Stromal cell of bone marrow (primary cell): ENCODE data around the gene PLPPR5.

Experiments used
- DNase-seq: peaks from one replicate; pipeline ENCODE4 v3.0.0-alpha.2; 2012; ENCODE audit warnings: low read depth

Gene PLPPR5

GRCh38 chr1:98967122-98967521, 37.5 kb downstream of the PLPPR5 start:
- DNase-seq = no peak

- no peak for DNase-seq
Observed at GRCh38 chr1:98965394-98965793, 39.3 kb downstream of the PLPPR5 start.

GRCh38 chr1:98964198-98964597, 40.5 kb downstream of the PLPPR5 start:
- no peak for DNase-seq

DNA sequence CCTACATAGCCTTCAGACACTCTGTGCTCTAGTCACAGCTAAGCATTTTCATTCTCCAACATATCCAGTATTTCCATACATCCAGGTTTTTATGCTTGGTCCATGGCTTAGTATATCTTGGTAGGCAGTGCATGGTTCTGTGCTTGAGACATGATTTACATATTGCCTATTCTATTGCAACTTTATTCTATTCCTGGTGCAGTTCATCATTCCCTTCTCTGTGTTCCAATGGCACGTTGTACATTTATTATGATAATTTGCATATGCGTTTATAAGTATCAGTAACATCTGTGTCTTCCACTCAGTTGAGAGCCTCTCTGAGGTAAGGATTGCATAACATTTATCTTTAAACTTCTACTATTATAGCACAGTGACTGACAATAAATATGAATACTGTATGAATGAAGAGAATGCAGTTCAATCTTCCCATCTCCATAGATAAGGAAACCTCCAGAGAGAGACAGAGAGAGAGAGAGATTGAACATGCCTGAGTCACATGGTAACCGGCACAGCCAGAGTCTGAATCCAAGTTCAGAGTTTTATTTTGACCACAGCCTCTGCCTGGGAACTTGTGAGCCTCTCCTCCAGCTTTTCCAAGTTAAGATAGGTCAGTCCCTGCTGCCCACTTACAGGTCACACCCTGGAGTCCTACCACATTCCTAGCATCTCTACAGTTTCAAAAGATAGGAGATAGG, 41.5 kb downstream of the PLPPR5 start:
- DNase-seq = no peak

GRCh38 chr1:98962156-98962555, 42.5 kb downstream of the PLPPR5 start:
- DNase-seq = no peak

GRCh38 chr1:98949621-98950020, 55.0 kb downstream of the PLPPR5 start:
- DNase-seq = no peak

DNA sequence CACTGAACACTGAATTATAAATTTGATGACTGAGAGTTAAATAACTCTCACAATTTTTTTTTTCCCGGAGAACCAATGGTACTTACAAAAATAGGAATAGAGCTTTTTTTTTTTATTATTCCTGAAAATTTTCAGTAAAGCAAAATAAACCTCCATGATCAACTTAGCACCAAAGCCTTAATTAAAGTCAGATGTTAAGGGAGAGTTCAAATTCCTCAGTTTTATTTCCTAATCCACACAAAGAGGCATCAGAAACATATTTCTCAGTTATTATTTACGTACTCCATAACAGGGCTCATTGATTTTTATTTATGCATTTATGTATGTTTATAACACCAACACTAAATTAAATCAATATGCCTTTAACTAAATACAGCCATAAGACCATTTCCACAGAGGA, 55.5 kb downstream of the PLPPR5 start:
- no peak for DNase-seq

- no peak for DNase-seq
Observed at GRCh38 chr1:98947071-98947470, 57.6 kb downstream of the PLPPR5 start.

DNA sequence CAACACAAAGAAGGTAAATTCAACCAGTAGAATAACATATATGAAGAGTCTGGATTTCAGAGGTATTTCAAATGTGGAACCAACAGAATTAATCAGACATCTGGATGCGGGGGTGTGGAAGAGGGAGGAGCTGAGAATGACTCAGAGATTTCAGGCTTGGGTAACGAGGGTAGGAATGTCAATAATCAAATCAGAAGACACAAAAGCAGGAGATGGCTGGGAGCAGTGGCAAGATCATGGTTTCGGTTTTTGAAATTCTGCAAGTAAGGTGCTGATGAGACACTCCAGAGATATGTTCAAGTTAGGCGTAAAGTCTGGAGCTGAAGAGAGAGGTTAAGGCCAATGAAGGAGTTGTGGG, 64.0 kb downstream of the PLPPR5 start:
- peak; percentile 16 for DNase-seq

DNA sequence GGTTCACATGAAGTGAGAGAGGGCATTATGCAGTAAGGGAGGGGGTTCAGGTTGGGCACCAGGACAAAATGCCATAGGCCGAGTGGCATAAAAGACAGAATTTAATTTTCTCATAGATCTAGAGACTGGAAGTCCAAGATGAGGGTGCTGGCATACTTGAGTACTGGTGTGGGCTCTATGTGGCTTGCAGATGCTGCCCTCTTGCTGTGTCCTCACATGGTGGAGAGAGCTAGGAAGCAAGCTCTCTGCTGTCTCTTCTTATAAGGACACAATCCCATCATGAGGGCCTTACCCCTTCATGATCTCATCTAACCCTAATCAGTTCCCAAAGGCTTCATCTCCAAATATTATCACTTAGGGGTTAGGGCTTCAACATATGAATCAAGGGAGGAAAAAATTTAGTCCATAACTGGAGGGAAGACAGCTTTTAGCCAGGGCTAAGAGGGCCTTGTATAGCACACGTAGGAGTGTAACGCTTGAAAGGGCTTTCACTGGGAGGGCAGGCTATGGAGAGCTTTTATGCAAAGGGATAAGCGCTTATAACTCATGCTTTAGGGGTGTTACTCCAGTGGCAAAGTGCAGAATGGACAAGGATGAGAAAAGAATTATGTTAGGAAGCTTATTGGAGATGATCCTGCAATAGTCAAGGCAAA, 64.5 kb downstream of the PLPPR5 start:
- DNase-seq = no peak

GRCh38 chr1:98939471-98939870, 65.2 kb downstream of the PLPPR5 start:
- DNase-seq = no peak

DNA sequence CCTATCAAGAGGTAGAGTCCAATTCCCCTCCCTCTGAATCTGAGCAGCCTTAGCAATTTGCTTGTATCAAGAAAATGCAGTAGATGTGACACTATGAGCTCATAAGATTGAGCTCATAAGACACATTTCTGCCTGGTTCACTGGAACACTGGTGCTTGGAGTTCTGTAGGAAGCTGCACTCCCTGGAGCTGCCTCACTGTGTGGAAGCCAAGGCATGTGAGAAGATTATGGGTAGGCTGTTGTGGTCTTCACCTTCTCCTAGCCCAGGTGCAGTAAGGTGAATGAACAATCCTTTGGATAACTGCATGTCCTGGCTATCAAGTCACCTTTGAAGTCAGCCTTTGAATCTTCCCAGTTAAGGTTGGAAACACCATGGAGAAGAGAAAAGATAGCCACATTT, 67.3 kb downstream of the PLPPR5 start:
- no peak for DNase-seq

- DNase-seq = no peak
Observed at GRCh38 chr1:98932184-98932583, 72.5 kb downstream of the PLPPR5 start.

DNA sequence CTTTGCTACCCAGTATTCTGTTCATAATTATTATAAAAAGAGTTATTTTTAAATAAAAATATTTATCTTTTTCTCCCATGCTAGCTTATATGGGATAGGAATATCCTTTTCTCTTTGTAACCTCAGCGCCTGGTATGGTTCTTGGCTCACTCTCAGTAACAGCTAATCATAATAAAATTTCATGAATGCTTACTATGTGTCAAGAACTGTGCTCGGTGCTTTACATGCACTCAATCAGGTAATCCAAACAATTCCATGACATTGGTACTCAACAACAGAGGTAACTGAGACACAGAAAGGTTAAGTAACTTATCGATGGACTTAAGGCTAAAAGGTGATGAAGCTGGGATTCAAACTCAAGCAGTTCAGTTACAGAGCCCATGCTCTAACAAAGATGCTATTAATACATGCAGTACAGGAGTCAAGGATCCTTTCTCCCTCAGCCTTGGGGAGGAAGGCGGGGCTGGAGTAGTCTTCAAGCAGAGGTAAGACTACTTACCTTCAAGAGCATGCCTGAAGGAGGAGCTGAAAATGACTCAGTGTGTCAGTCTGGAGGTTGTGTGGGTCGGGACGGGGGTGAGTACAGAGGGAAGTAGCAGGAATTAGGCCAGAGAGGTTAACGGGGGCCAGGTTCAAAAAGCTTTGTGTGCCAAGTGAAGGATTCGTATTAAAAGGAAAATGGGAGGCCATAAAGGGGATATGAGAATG, 73.4 kb downstream of the PLPPR5 start:
- DNase-seq = no peak

- no peak for DNase-seq
Observed at GRCh38 chr1:98929437-98929836, 75.2 kb downstream of the PLPPR5 start.

- DNase-seq = no peak
Observed at GRCh38 chr1:98926597-98926996, 78.1 kb downstream of the PLPPR5 start.

- no peak for DNase-seq
Observed at GRCh38 chr1:98924977-98925376, 79.7 kb downstream of the PLPPR5 start.

GRCh38 chr1:98923667-98924066, 81.0 kb downstream of the PLPPR5 start:
- DNase-seq = no peak

DNA sequence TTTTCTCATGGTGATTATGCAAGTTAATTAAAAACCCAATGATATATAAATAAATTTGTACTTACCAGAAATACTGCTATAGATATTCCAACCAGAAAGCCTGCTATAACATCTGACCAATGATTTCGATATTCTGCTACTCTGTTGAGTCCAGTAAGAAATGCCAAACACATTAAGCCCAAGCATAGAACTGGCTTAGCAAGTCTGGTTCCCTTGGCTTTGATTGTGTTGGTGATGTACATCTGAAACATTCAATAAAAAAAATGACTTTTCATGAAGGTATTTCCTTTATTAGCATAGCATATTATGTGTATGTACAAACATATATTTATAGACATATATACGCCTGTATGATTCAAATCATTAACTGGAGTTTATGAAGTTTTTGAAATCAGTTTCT, 82.8 kb downstream of the PLPPR5 start:
- no peak for DNase-seq

DNA sequence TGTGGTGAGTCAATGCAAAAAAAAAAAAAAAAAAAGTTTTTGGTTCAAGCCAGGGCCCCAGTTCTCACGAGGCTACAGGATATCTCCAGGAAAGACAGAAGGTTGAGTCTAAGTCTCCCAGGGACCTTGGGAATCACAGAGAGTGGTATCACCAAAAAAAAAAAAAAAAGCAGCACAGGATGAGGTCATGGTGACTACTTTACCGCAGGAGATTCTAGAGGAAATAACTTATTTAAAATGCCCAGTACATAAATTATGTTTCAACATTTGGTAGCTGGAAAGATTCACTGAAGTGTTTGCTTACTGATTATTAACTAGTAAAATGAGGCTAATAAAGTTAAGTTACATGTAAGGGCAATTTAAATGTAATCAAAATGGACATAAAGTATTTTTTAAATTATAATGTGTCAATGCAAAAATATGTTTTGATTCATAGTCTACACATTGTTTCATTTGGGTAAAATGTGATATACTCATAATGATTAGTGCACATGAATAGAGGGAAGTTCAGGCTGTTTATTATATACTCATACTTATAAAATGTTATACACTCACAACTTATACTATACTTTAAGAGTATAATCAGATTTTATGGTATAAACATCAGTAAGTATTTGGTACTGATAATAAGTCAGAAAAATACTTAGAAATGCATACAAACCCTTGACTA, 84.1 kb downstream of the PLPPR5 start:
- peak; percentile 89 for DNase-seq

GRCh38 chr1:98919652-98920051, 85.0 kb downstream of the PLPPR5 start:
- DNase-seq = no peak

- DNase-seq = no peak
Observed at GRCh38 chr1:98919211-98919610, 85.5 kb downstream of the PLPPR5 start.

DNA sequence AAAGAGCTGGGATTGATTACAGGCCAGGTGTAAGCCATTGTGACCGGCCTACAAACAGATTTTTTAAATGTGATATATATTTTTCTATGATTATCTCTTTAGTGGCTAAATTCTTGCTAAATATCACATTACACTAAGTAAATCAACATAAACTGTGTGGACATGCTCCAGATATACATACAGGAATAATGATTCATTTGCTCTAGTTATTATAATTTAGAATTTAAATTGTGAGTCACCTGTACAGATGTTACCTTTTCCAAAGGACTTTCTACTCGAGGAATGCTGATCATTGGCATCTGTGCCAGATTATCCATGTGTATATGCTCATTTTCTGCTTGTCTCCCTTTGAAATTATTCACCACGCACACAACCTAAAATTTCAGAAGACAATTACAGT, 90.1 kb downstream of the PLPPR5 start:
- DNase-seq = no peak
